GM12891 (cell line): ENCODE data around the gene DNAJA3.

ENCODE experiments used
- DNase-seq: peaks from one replicate; pipeline ENCODE4 v3.0.0; 2011; ENCODE audit warnings: low spot score; ENCODE audit not compliant: insufficient read length
- FAIRE-seq: peaks from 2 replicates; lab custom pipeline; 2011; peaks lifted over from hg19 to GRCh38; lab: Jason Lieb, UNC
- PAX5 ChIP-seq: IDR thresholded peaks from 2 replicates; pipeline ENCODE4 v1.6.1; 2011; ENCODE audit warnings: low read length, moderate library complexity, mild to moderate bottlenecking; ENCODE audit not compliant: insufficient read depth, severe bottlenecking
- POLR2A ChIP-seq: IDR thresholded peaks from 2 replicates; pipeline ENCODE4 v1.6.1; 2011; ENCODE audit warnings: low read depth, low read length, control low read depth
- POLR2AphosphoS5 ChIP-seq: IDR thresholded peaks from 2 replicates; pipeline ENCODE4 v1.6.1; 2011; ENCODE audit warnings: low read depth, low read length, control low read depth
- POU2F2 ChIP-seq: IDR thresholded peaks from 2 replicates; pipeline ENCODE4 v1.6.1; 2011; ENCODE audit warnings: low read depth, mild to moderate bottlenecking, control low read depth, low read length, moderate library complexity
- SPI1 ChIP-seq: IDR thresholded peaks from 2 replicates; pipeline ENCODE4 v1.6.1; 2011; ENCODE audit warnings: low read depth, low read length, control low read depth
- TAF1 ChIP-seq: IDR thresholded peaks from 2 replicates; pipeline ENCODE4 v1.6.1; 2011; ENCODE audit warnings: low read depth, low read length, control low read depth

Gene DNAJA3

GRCh38 chr16:4486126-4486893 lies 60.6 kb downstream of the DNAJA3 start:
- no peak for FAIRE-seq
- no peak for TF ChIP-seq POLR2A
- no peak for DNase-seq

DNA sequence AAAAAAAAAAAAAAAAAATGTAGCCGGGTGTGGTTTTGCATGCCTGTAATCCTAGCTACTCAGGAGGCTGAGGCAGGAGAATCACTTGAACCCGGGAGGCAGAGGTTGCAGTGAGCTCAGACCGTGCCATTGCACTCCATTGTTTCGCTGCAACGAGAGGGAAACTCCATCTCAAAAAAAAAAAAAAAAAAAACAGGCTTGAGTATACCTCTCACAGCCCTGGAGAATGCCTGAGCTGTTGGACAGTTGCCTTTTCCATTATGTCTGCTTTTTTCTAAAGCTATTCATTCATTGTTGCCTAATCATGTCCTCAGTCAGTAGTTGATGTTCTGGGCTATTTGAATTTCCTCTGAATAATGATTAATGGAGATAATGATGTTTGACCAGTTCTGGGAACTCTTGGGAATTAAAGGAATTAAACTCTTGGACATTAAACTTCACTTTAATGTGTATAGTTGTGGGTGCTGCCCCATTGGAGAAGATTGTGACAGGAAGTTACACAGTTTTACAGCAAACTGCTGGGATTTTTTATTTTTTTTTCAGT lies 62.4 kb downstream of the DNAJA3 start:
- TF ChIP-seq POLR2AphosphoS5 (no peak), PAX5 (no peak), TAF1 (no peak), POU2F2 (no peak), POLR2A (no peak), SPI1 (no peak)
- DNase-seq (no peak), FAIRE-seq (no peak)

- no peak for DNase-seq
- FAIRE-seq: no peak
- TF ChIP-seq POU2F2 (no peak), POLR2AphosphoS5 (no peak), TAF1 (no peak), PAX5 (no peak), SPI1 (no peak)
Observed at GRCh38 chr16:4488499-4488967, 62.9 kb downstream of the DNAJA3 start.

GRCh38 chr16:4489030-4489429 lies 63.4 kb downstream of the DNAJA3 start:
- TF ChIP-seq PAX5 (no peak), POLR2A (no peak), SPI1 (no peak), POLR2AphosphoS5 (no peak), TAF1 (no peak), POU2F2 (no peak)
- no peak for FAIRE-seq
- no peak for DNase-seq

GRCh38 chr16:4491898-4492297 lies 66.2 kb downstream of the DNAJA3 start:
- TF ChIP-seq PAX5 (no peak), TAF1 (no peak), POU2F2 (no peak)
- no peak for DNase-seq
- no peak for FAIRE-seq

DNA sequence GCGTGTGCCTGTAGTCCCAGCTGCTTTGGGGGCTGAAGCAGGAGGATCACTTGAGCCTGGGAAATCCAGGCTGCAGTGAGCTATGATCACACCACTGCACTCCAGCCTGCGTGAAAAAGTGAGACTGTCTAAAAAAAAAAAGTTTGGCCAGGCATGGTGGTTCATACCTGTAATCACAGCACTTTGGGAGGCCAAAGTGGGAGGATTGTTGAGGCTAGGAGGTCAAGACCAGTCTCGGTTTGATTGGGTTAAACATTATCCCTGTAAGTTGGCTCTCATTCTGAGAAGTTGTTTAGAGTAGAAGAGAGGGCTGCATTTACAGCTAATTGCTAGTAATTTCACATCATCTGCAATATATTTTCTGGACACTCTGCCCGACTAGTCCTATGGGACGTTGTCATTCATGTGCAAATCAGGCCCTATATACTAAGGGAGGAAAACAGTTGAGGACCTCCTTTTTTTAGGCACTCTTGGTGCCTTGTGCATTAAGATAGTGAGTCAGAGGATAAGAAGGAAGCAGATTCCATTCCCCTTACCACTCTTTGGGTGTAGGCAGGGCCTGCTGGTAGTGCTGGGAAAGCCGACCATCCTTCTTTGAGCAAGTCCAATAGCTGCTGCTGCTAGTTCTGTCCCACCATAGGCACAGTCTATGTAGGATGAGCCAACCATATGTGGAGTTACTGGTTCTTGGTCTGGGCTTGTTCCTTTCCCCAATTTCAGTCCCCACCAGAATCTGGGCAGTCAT lies 69.2 kb downstream of the DNAJA3 start:
- no peak for DNase-seq

DNA sequence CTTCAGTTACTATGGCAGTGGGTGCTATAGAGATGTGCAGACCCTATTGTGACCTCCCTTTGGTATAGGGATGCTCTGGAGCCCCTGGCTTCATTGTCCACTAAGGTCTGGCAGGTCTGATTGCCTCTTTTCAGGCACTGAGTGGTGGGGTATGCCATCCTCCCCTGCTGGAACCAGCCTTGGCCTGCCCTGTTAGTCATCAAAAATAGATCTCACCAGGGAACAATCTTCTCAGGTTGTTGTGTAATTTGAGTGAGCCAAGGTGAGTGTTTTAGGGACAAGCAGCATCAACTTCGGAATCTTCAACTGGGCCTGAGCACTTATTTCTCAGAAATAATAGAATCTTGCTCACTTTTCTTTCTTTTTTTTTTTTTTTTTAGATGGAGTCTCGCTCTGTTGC lies 70.1 kb downstream of the DNAJA3 start:
- no peak for FAIRE-seq
- TF ChIP-seq SPI1 (no peak), TAF1 (no peak), POLR2A (no peak), PAX5 (no peak), POLR2AphosphoS5 (no peak)
- DNase-seq: no peak

More for the DNA sequence above, 69.2 kb downstream of the DNAJA3 start:
- TF ChIP-seq POU2F2 (no peak), POLR2AphosphoS5 (no peak), SPI1 (no peak), PAX5 (no peak), TAF1 (no peak), POLR2A (no peak)
- no peak for FAIRE-seq

DNA sequence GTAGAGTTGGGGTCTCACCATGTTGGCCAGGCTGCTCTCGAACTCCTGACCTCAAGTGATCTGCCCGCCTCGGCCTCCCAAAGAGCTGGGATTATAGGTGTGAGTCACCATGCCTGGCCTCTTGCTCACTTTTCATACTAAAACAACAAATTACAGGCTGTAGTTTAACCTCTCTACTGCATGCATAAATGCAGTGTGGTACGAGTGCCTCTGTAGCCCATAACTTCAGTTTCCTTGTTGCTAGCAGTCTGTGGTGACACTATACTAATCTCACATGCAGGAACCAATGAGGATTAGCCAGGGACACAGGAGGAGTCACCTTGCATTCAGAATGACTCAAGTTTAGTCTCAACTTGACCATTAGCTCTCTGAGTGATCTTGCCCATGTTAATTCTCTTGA lies 70.6 kb downstream of the DNAJA3 start:
- DNase-seq (no peak), FAIRE-seq (no peak)
- TF ChIP-seq PAX5 (no peak), POU2F2 (no peak), TAF1 (no peak), POLR2A (no peak), POLR2AphosphoS5 (no peak), SPI1 (no peak)

DNA sequence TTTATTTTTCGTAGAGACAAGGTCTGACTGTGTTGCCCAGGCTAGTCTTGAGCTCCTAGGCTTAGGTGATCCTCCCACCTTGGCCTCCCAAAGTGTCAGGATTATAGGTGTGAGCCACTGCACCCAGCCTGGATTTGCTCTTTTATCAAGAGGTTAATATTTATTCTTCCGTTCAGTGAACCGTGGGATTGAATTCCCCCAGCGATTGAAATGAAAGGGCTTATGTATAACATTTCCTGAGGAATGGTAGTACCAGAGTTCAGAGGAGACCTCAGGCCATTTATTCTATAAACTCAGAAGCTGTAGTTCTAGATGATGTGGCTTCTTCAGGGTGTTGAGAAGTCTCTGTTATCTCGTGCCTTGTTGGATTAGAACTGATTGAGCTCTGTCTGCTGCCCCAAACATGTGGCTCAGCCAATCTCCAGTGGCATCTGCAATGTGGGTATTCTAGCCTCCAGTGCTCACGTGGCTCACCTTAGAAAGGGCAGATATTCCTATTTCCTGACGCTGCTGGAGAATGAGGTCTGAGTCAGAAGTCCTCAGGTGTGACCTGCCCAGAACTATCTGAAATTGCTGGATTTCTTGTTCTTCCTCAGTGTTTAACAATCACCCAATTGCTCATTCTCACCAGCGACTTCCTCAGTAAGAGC lies 73.0 kb downstream of the DNAJA3 start:
- TF ChIP-seq TAF1 (no peak), POLR2AphosphoS5 (no peak), SPI1 (no peak), POLR2A (no peak), POU2F2 (no peak), PAX5 (no peak)
- FAIRE-seq (no peak), DNase-seq (no peak)

- DNase-seq: no peak
- no peak for TF ChIP-seq POLR2AphosphoS5
- no peak for TF ChIP-seq PAX5
- TF ChIP-seq POU2F2: no peak
- TF ChIP-seq SPI1: no peak
- no peak for TF ChIP-seq POLR2A
- TF ChIP-seq TAF1: no peak
- FAIRE-seq: no peak
Observed at GRCh38 chr16:4499196-4499555, 73.5 kb downstream of the DNAJA3 start.
